ENCODE data around the gene NDUFV2.

Gene NDUFV2

DNA sequence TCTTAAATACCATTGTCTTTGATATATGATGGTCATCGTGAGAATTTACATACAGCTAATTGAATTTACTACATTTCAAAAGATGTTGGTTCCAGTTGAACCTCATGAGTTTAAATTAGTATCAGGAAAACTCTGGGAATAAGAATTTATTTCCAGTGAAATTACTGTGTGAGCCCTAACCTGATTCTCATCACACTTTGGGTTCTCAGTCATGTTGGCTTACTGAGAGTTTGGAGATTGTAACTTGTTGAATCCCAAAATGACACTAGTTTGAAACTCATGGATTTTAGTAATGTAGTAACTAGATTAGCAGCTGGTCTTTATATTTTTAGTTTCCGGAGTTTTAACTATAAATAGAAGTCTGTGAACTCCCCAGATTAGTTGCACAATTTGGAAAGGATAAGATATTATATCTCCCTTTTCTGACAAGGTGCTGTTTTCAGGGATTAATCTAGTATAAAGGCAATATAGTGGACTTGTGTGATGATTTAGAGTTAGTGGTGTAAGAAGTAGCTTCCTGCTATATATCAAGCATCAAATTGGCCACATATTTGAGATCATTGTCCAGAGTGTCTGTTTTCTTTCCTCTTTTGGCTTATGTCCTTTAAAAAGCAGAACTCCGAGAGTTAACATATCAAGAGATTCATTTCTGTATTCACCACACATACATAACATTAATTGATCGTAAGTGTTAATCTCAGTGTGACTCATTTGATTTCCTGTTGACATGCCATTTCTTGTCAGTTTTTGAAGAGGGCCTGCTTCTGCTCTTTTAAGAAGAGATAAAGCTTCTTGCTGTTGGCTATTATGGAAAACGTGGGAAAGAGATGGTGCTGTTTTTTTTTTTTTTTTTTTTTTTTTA, 15.7 kb downstream of the NDUFV2 start:
- no peak for DNase-seq (ENCODE audit: low spot score)

DNA sequence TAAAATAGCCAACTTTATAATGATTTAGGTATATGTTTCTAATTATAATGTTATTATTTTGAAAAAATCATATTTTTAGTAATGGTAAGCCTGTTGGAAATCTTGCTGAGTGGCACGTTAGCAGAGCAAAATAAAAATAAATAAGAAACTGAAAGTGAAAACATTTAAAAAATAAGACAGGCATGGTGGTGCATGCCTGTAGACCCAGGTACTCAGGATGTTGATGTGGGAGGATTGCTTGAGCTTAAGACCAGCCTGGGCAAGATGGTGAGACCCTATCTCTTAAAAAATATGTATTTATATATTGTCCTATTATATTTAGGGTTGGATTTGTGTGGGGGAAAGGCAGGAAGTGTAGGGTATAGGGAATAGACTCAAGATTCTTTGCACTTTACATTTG, 18.3 kb downstream of the NDUFV2 start:
- no peak for DNase-seq (ENCODE audit: low spot score)

DNA sequence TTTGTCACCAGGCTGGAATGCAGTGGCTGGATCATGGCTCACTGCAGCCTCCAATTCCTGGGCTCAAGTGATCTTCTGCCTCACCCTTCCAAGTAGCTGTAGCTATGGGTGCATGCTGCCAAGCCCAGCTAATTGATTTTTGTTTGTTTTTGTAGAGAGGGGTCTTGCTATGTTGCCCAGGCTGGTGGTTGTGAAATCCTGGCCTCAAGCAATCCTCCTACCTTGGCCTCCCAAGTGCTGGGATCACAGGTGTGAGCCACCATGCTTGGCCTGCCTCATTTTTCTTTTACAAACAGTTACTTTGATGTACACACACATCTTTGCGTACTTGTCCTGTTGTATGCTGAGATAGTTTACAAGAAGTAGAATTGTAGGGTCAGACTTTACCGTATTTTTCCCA, 21.0 kb downstream of the NDUFV2 start:
- DNase-seq (ENCODE audit: low spot score): no peak

DNA sequence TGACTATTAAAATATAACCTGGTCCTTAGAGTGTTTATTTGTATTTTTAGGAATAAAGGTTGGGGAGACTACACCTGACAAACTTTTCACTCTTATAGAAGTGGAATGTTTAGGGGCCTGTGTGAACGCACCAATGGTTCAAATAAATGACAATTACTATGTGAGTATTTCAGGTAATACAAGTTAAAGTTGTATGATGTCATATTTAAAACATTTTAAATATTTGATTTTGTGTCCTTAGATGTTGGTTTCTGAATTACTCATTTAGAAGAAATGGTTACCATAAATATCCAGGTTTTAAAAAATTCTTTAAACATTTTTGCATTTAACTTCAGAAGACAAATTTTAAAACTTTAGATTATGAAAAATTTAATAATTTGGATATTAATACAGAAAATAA, 22.3 kb downstream of the NDUFV2 start:
- no peak for DNase-seq (ENCODE audit: low spot score)

DNA sequence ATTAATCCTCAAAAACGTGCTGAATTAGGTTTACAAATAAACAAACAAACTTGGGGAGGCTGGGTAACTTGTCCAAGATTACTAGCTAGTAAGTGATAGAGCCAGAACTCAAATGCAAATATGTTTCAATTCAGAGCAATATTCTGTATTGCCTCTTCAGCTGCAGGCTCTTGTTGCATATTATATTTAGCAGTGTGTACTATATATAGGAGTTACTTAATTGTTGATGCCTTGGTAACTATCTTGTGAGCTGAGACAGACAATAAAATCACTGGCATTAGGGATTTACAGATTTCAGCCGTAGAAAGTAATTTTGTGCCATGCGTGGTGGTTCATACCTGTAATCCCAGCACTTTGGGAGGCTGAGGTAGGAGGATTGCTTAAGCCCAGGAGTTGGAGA, 23.8 kb downstream of the NDUFV2 start:
- DNase-seq (ENCODE audit: low spot score): no peak

DNA sequence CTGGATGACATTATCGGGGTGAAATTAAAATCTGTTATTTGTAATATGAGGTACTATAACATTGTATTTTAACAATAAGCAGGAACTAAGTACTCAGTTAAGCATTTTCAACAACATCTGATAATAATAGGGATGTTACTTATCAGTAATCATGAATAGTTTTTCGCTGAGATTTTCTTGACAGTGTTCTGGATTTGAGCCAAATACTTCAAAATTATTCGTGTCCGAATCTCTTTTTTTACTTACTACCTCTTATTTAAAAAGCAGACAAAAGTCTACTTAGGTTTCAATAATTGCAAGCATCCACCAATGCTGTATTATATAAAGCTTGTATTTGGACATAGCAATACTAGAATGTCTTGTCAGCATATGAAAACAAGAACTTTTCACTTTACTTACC, 27.7 kb downstream of the NDUFV2 start:
- no peak for DNase-seq (ENCODE audit: low spot score)

DNA sequence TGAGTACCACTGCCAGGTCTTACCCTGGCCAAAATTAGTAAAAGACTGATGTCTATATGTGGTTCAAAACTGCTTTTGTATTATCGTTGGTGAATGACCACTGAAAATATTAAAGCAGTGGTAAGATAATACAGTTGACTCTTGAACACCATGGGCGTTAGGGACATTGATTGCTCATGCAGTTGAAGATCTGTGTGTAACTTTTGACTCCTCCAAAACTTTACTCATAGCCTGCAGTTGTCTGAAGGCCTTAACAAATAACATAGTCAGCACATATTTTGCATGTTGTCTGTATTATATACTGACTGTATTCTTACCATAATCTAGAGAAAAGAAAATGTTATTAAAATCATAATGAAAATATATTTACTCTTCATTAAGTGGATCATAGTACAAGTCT, 28.3 kb downstream of the NDUFV2 start:
- no peak for DNase-seq (ENCODE audit: low spot score)

DNA sequence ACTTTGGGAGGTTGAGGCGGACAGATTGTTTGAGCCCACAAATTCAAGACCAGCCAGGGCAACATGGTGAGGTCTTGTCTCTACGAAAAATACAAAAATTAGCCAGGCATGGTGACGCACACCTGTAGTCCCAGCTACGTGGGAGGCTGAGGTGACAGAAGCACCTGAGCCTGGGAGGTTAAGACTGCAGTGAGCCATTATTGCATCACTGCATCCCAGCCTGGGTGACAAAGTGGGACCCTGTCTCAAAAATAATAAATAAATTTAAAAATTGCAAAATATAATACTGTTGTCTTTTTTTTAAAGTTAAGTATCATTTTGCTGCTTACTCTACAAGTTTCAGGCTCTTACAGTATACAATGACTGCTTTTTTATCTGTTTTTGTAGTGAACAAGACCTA, 30.1 kb downstream of the NDUFV2 start:
- no peak for DNase-seq (ENCODE audit: low spot score)

DNA sequence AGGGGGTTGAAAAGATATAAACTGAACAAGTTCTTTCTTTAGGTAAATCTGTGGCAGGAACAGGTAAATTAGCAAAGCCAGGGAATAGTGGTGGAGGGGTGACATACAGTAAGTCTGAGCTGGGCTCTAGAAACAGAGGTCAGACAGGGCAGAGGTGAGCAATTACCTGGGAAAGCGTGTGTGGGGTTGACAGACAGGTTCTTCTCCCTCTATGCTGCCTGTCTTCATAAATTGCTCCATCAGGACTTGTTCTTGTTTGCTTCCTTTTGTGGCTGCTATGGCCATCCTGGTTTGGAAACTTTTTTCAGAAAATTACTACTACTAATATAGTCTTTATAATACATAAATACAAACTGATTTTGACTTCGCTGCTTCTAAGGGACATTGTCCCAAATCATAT, 30.7 kb downstream of the NDUFV2 start:
- no peak for DNase-seq (ENCODE audit: low spot score)

DNA sequence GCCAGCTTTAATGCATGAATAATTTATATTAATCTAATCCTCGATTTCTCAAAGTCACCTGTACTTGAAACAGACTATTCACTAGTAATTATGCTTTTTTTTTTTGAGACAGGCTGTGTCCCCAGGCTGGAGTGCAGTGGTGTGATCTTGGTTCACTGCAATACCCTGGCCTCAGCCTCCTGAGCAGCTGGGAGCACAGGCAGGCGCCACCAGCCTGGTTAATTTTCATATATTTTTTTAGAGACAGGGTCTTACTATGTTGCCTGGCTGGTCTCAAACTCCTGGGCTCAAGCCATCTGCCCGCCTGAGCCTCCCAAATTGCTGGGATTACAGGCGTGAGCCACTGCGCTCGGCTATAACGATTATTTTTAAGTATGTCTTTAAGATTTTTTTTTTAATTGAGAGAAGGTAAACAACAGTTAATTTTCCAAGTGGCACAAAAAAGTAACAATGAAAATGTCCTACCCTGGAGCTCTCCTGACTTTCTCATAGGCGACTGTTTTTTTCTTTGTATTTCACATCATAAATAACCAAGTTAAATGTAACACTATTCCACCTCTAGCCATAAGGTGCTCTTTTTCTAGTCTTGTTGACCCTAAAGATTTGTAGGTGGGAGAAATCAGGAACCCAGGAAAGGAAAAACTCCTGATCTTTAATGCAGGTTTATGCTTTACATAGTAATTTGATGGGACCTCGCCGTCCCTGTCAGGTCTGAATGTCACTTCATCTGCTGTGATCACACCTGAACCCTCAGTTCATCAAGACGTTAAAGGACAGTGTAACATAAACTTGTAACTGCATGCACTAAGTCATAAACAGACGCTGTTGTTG, 32.8 kb downstream of the NDUFV2 start:
- DNase-seq (ENCODE audit: low spot score): no peak

DNA sequence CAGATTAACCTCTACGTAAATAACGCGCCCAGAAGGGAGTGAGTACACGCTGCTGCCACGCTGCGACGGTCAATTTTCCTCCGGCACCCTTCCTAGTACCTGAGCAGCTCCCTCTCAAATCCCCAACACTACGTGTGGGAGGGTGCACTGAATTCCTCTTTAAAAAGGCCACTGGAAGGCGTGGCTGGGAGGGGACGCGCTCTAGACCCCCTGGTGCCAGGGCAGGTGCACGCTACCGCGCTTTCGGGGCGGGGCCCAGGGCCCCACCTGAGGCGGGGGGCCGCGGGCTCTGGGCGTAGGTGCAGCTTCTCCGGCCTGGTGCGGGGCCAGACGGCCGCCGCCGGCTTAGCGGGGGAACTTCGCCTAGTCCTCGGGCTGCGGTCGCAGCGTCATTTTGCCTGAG, 33.4 kb downstream of the NDUFV2 start:
- DNase-seq (ENCODE audit: low spot score): no peak

DNA sequence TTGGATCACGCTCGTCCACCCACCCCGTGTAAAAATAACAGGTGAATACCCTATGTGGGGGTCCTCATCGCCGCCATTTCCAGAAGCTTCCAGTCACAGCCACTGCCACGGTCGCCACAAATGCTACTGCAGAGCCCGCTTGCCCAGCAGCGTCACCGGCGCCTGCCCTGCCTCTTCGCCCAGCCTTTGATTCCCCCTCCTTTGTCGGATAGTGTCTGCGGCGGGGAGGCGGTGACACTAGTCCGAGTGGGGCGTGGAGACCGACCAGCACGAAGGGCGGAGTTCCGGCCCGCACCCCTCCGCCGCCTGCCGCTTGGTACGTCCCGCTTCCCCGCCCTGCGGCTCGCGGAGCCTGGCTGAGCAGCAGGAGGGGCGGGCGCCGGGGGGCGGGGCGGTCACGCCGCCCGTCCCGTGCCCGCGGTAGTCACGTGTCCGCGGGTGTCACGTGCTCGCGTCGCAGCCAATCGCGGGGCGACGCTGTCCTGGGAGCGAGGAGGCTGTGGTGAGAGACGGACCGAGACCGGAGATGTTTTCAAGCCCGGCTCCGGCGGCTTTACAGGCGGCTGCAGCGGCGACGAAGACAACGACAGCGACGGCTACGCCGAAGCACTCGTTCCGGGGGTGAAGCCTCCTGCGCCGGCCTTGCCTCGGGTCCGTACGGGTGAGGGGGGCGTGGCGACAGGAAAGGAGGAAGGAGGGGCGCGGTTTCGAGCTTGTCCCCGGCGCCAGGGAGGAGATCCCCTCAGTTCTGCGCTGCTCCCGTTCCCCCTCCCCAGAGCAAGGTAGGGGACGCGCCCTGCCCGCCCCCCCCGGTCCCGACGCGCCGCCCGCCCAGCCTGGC, 34.0 kb downstream of the NDUFV2 start, which contains the start of gene ANKRD12:
Gene ANKRD12, plus strand, starts transcription at position 467 of the 841 bp plus-strand sequence. CDS start 45,652 bp downstream, outside the sequence.
- DNase-seq (ENCODE audit: low spot score): peak; percentile 98

DNA sequence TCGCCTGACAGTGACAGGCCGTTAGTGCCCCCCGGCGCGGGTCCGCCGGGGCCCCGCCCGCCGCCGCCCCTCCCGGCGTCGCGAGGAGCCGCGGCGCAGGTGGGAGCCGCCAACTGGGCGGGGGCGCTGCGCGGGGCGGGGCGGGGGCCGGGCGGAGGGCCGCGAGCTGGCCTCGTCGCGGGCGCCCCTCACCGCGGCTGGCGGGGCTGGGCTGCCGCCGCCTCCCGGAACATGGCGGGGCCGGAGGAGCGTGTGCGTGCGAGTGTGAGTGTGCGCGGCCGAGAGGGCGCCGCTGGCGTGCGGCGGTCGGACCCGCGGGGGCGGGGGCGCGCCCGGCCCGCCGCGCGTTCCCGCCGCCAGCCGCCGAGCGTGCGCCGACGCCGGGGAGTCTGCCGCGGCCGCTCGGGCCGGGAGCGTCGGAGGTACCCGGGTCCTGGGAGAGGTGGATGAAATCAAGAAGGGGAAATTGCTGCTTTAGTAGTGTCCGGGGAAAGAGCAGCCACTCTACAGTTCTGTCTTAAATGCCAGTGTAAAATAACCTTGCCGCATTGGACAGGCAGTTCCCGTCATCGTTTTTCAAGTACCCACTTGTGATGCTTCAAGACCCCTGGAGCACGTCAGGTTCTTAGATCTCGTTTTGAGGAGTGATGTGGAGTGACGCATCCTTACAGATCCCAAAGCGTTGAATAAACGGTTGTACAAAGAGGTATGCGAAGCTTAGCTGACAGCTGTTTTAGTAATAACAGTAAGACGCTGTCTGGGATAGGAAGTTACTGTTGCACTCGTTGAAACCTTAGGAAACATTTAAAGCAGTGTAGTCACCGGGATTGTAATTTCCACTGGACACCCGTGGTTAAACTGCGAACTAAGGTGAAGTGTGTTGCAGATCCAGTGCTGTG, 34.9 kb downstream of the NDUFV2 start:
- peak; percentile 79 for DNase-seq (ENCODE audit: low spot score)

DNA sequence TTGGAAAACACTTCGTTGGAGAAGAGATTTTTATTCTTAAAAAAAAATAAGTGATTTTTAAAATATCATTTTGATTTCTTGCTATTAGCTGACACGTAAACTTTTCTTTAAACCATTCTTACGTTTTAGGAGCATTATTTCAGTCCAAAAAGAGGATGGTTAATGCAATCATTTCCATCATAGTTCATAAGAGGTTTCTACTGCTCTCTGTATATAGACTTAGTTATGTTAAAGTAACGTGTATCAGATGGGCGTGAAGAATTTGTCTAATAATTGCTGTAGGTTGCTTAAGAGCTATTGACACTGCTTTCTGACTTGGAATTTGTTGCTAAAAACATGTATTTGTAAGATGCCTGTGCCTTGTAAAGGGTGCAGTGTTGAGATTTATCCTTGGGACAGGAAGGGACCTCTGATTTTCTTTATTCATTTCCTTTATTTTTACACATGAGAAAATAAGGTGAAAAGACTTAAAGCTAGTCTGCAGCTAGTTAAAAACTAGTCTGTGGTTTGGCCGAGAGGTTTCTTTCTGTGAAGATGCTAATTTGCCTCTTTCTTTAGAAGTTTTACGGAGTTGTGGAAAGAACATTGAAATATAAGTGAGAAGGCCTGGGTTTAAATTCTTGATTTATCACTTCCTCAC, 37.0 kb downstream of the NDUFV2 start:
- DNase-seq (ENCODE audit: low spot score): no peak

DNA sequence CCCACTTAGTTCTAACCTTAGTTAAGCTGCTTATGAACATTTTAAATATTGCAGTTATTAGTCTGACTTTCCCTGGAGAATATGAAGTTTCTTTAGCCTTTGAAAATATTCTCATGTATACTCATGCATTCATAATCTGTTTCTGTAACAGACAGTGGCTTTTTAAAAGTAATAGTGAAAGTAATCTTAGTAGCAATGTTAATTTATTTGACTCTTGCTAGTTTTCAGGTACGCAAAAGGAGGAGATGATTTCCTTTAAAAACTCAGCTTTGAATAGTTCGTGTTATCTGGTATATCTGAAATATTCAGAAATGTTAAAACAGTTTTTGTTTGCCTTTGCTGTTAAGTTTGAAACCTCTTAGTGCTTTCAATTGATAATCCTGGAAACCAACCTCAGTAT, 37.9 kb downstream of the NDUFV2 start:
- no peak for DNase-seq (ENCODE audit: low spot score)

DNA sequence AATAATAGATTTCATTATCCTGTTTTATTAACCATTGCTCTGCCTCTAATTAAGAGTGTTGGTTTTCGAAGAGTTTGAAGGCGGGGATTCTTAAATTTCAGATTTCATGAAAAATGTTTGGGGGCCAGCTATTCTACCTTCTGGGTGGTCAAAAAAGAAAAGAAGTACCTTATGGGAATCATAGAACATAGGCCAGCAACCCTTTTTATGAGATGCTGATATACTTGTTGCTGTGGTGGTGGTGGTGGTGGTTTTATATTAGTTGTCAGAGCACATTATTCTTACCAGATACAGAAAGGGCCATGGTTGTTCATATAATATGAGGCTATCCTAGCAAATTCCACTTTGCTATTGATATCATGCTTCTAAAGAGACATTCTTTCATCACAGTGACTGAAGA, 38.5 kb downstream of the NDUFV2 start:
- DNase-seq (ENCODE audit: low spot score): no peak

DNA sequence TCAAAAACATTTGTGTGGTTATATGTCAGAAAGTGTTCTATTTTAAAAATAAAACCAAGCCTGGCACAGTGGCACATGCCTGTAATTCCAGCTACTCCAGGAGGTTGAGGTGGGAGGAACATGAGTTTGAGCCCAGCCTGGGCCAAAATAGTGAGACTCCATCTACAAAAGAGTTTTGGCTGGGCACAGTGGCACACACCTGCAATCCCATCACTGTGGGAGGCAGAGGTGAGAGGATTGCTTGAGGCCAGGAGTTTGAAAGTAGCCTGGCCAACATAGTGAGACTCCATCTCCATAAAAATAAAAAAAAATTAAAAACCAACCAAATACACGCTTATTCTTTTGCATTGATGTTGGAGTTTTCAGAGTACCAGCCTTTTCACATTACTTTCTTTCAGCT, 43.7 kb downstream of the NDUFV2 start:
- no peak for DNase-seq (ENCODE audit: low spot score)

DNA sequence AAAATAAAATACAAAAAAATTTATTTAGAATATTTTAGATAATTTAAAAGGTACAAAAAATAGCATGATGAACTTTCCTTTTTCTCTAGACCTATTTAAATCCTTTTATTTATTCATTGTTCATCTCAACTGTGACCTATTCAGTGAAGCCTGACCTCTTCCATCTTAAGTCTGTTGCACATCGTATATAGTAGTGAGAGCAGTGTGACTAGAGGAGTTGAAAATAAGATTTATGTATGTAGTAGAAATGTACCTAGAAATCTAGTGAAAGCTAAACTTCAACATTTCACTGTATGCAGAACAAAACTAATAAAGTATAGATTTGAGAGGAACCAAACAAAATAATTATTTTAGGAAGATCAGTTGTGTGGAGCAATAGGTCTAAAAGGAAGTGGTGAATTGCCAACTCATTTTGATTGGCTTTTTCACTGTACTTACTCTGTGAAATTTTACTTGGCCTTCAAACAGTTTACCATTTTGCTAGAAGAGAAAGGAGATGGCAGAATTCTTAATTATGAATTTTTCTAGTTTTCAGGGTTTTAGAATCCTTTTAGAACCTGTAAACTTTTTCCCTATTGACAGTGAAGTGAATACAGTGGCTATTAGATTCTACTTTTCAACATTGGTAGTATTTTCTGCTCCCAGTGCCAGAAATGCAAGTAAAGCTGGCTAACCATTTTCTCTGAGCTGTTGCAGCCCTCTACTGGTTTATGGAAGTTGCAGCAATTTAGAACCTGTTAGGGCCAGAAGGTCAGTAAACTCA, 45.1 kb downstream of the NDUFV2 start:
- DNase-seq (ENCODE audit: low spot score): peak; percentile 70

DNA sequence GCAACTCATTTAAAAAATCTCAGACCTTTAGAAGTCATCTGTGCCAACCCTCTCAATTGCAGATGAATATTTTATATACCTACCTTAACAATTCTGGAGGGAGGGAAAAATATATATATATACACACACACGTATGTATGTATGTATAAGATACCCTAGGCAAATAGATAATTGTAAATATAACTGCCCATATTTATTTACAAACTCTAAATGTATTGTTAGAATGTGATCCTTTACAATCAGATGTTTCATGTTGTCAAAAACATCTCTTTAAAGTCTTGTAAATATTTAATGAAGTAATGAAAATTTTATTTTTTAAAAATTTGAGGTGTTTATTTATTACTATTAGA, 45.7 kb downstream of the NDUFV2 start:
- DNase-seq (ENCODE audit: low spot score): no peak

DNA sequence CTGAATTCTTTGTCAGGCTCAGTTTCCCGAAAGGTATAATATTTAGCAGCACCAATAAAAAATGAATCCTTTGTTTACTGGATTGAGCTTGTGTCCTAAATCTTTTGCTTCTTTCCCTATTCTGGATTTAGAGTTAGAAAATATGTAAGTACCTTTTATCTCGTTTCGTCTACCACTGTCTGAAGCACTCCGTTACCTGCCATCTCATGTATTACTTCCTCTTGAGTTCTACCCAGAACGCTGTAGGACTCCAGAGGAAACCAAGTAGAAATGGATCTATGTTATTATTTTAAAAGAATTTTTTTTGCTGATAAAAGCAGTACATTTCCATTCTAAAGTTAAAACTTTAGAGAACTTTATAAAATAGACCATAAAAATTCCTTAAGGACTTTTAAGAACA, 47.6 kb downstream of the NDUFV2 start:
- no peak for DNase-seq (ENCODE audit: low spot score)
